Astrocyte of the hippocampus (primary cell): ENCODE measurements around the gene TENT4B.
"Not testable (repeated sequence)": the region's sequence is repeated elsewhere in the genome, so short reads cannot be mapped to it uniquely, and the experiment has no call there.

Source experiments
- DNase-seq: peaks from one replicate; pipeline ENCODE4 v3.0.0; 2011; ENCODE audit warnings: low read depth, low spot score

TENT4B gene

GRCh38 chr16:50229149-50229726, 76.1 kb downstream of the TENT4B start:
- no peak for DNase-seq

- peak; percentile 40 for DNase-seq
Observed at GRCh38 chr16:50234771-50235556, 81.9 kb downstream of the TENT4B start.

- peak; percentile 36 for DNase-seq
Observed at GRCh38 chr16:50235581-50235980, 82.5 kb downstream of the TENT4B start.

- DNase-seq, result no peak
Observed at GRCh38 chr16:50238314-50238713, 85.2 kb downstream of the TENT4B start.

- DNase-seq, result no peak
Observed at GRCh38 chr16:50238868-50239301, 85.8 kb downstream of the TENT4B start.

GRCh38 chr16:50243024-50243423, 89.9 kb downstream of the TENT4B start:
- not testable (repeated sequence) for DNase-seq

- DNase-seq, result no peak
Observed at GRCh38 chr16:50244140-50244503, 91.0 kb downstream of the TENT4B start.

GRCh38 chr16:50244504-50245416, 91.7 kb downstream of the TENT4B start:
- no peak for DNase-seq

GRCh38 chr16:50245417-50246298, 92.6 kb downstream of the TENT4B start:
- DNase-seq, result peak; percentile 65

GRCh38 chr16:50246299-50247122, 93.4 kb downstream of the TENT4B start:
- DNase-seq, result peak; percentile 43

GRCh38 chr16:50247123-50247905, 94.2 kb downstream of the TENT4B start:
- no peak for DNase-seq

- DNase-seq, result no peak
Observed at GRCh38 chr16:50247906-50248608, 95.0 kb downstream of the TENT4B start.

GRCh38 chr16:50248845-50249244, 95.7 kb downstream of the TENT4B start:
- no peak for DNase-seq

- peak; percentile 87 for DNase-seq
Observed at GRCh38 chr16:50251375-50252081, 98.4 kb downstream of the TENT4B start.

GRCh38 chr16:50252082-50252611, 99.0 kb downstream of the TENT4B start:
- DNase-seq, result no peak

GRCh38 chr16:50252874-50253513, 99.9 kb downstream of the TENT4B start:
- no peak for DNase-seq

GRCh38 chr16:50253514-50253910, 100.4 kb downstream of the TENT4B start:
- DNase-seq, result no peak

- DNase-seq, result no peak
Observed at GRCh38 chr16:50254072-50254471, 101.0 kb downstream of the TENT4B start.
